Activated T-helper 1 cell treated with anti-CD3 and anti-CD28 coated beads, Interleukin-12 subunit alpha, Interleukin-12 subunit beta, Interleukin-2, Interleukin-4 antibody, amounts not matched to agents 30 ng/mL and 10 ng/mL and 1 ng/mL, durations not matched to agents 14 hours and 24 hours and 36 hours (primary cell): ENCODE results near the gene RGP1. TPM values are rescaled to one million over a fixed set of nuclear protein-coding genes. Genes with fewer than 3 reads are reported as not detected.

ENCODE experiments used
- DNase-seq: peaks from one replicate; pipeline ENCODE4 v3.0.0; 2021; ENCODE audit warnings: low spot score
- H3K27ac Mint-ChIP-seq: one replicate; pipeline ENCODE4 v1.8.0; 2021; ENCODE audit warnings: mild to moderate bottlenecking, mixed read lengths
- H3K27me3 Mint-ChIP-seq: one replicate; pipeline ENCODE4 v1.8.0; 2022; ENCODE audit warnings: mild to moderate bottlenecking, moderate library complexity, mixed read lengths; ENCODE audit not compliant: insufficient read depth
- H3K36me3 Mint-ChIP-seq: one replicate; pipeline ENCODE4 v1.8.0; 2021; ENCODE audit warnings: low read depth, mixed read lengths
- H3K4me1 Mint-ChIP-seq: one replicate; pipeline ENCODE4 v1.8.0; 2021; ENCODE audit warnings: low read depth, mixed read lengths
- H3K4me3 Mint-ChIP-seq: one replicate; pipeline ENCODE4 v1.8.0; 2021; ENCODE audit warnings: mild to moderate bottlenecking, moderate library complexity, mixed read lengths
- H3K9me3 Mint-ChIP-seq: one replicate; pipeline ENCODE4 v1.8.0; 2021; ENCODE audit warnings: mixed read lengths
- intact Hi-C: fragments of 100-400 bp; cut with micrococcal nuclease; formaldehyde crosslinking; loops from one replicate; pipeline ENCODE4 v1.15.1; 2024
- total RNA-seq: library from RNA; stranded (reverse); gene quantifications from 2 replicates; pipeline ENCODE4 v1.2.3, GENCODE V29; 2022

Gene RGP1
- total RNA-seq, 1 donor from 2014 or later = 18.9 TPM

GRCh38 chr9:35712762-35713400 is 36.2 kb upstream of the RGP1 start:
- no peaks in the 10 kb centered on the region for H3K9me3 Mint-ChIP-seq
- no peak for DNase-seq
- H3K36me3 Mint-ChIP-seq = peaks cover 75% of the 10 kb centered on the region
- peaks cover 5% of the 10 kb centered on the region for H3K4me1 Mint-ChIP-seq
- H3K4me3 Mint-ChIP-seq = no peak overlapping the region
- H3K27me3 Mint-ChIP-seq = no peaks in the 10 kb centered on the region
- H3K27ac Mint-ChIP-seq = no peak overlapping the region
- intact Hi-C loops = no loop called here

- H3K9me3 Mint-ChIP-seq = no peaks in the 10 kb centered on the region
- H3K4me3 Mint-ChIP-seq = no peak overlapping the region
- no peak overlapping the region for H3K27ac Mint-ChIP-seq
- H3K4me1 Mint-ChIP-seq = peaks cover 5% of the 10 kb centered on the region
- peaks cover 73% of the 10 kb centered on the region for H3K36me3 Mint-ChIP-seq
- no peak for DNase-seq
- H3K27me3 Mint-ChIP-seq = no peaks in the 10 kb centered on the region
- intact Hi-C loops = no loop called here
Measured at GRCh38 chr9:35713578-35713977, 35.5 kb upstream of the RGP1 start.

GRCh38 chr9:35714123-35714522 is 35.0 kb upstream of the RGP1 start:
- peaks cover 5% of the 10 kb centered on the region for H3K4me1 Mint-ChIP-seq
- no peak for DNase-seq
- no peak overlapping the region for H3K27ac Mint-ChIP-seq
- no peaks in the 10 kb centered on the region for H3K27me3 Mint-ChIP-seq
- H3K36me3 Mint-ChIP-seq = peaks cover 71% of the 10 kb centered on the region
- H3K9me3 Mint-ChIP-seq = no peaks in the 10 kb centered on the region
- H3K4me3 Mint-ChIP-seq = no peak overlapping the region
- intact Hi-C loops = no loop called here

GRCh38 chr9:35714579-35715252 is 34.4 kb upstream of the RGP1 start:
- no peaks in the 10 kb centered on the region for H3K9me3 Mint-ChIP-seq
- H3K4me3 Mint-ChIP-seq = no peak overlapping the region
- peaks cover 75% of the 10 kb centered on the region for H3K36me3 Mint-ChIP-seq
- intact Hi-C loops = no loop called here
- H3K4me1 Mint-ChIP-seq = peaks cover 5% of the 10 kb centered on the region
- no peak for DNase-seq
- H3K27ac Mint-ChIP-seq = no peak overlapping the region
- H3K27me3 Mint-ChIP-seq = no peaks in the 10 kb centered on the region

- Mint-ChIP-seq H3K27ac (no peak overlapping the region), H3K4me3 (no peak overlapping the region), H3K27me3 (no peaks in the 10 kb centered on the region), H3K4me1 (peaks cover 5% of the 10 kb centered on the region), H3K9me3 (no peaks in the 10 kb centered on the region), H3K36me3 (peaks cover 70% of the 10 kb centered on the region)
- intact Hi-C loops = no loop called here
- DNase-seq = no peak
Measured at GRCh38 chr9:35716230-35716629, 32.9 kb upstream of the RGP1 start.

DNA sequence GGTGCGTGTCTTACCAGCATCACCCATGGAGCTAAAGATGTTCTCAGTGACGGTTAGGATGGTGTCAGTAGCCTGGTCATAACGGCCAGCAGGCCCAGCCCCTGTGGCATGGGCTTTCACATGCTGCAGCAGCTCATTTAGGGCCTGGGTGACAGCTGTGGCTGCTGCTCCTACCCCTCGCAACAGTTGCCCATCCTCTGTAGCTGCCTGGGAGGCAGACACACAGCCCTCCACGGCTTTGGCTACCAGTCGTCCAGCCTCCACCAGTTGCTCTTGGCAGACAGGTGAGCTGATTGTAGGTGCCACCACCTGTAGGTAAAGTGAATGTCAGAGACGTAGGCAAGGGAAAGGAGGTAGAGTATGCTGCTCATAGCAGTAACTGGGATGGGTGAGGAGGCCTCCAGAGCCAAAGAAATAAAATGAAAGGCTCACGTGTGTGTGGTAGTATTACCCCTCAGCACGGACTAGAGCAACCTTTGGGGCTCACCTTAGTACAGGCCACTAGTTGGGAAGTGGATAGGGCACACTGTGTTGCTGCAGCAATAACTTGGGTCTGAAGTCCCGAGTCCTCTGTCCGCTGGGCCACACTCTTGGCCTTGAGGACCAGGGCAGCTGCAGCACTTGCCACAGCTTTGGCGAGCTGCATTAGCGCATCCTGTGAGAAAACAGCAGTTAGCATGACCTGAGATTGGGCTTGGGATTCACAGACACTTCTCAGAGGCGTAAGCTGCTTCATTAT is 31.8 kb upstream of the RGP1 start:
- H3K4me3 Mint-ChIP-seq = no peak overlapping the region
- intact Hi-C loops = no loop called here
- H3K27ac Mint-ChIP-seq = no peak overlapping the region
- no peaks in the 10 kb centered on the region for H3K4me1 Mint-ChIP-seq
- no peaks in the 10 kb centered on the region for H3K9me3 Mint-ChIP-seq
- H3K27me3 Mint-ChIP-seq = no peaks in the 10 kb centered on the region
- peaks cover 73% of the 10 kb centered on the region for H3K36me3 Mint-ChIP-seq
- DNase-seq = no peak

DNA sequence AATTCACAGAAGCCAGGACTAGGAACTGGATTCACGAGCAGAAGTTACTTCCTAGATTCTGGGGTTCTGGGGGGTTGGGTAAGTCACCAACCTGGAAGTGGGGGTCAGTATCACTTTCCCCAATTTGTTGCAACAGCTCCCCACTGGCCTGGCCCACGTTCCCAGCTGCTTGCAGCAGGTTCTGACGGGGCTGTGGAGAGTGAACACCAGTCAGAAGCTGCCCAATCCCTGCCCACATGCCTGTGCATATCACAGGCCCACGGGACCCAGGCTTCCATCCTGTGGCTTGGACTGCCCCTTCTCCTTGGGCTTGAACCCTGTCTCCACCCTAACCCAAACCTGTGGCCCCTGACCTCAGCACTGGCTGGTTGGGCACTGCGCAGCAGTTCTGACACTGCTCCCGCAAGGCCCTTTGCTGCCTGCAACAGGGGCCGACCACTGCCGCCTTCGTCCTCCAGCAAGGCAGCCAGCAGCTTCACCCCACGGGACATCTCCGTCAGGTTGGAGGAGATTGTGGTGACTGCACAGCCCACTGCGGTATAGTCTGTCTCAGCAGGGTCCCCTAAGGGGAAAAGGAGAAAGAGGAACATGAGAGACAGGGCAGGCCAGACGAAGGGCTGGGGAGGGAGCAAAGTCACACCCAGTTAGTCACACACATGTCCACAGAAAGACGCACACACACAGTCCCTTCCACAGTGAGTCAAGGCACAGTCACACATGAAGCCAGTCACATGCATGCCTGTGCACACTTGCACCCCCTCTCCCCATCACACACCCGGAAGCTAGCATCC is 30.2 kb upstream of the RGP1 start:
- no peaks in the 10 kb centered on the region for H3K27me3 Mint-ChIP-seq
- DNase-seq = no peak
- H3K4me1 Mint-ChIP-seq = no peaks in the 10 kb centered on the region
- peaks cover 66% of the 10 kb centered on the region for H3K36me3 Mint-ChIP-seq
- intact Hi-C loops = no loop called here
- no peak overlapping the region for H3K27ac Mint-ChIP-seq
- no peaks in the 10 kb centered on the region for H3K9me3 Mint-ChIP-seq
- H3K4me3 Mint-ChIP-seq = no peak overlapping the region

DNA sequence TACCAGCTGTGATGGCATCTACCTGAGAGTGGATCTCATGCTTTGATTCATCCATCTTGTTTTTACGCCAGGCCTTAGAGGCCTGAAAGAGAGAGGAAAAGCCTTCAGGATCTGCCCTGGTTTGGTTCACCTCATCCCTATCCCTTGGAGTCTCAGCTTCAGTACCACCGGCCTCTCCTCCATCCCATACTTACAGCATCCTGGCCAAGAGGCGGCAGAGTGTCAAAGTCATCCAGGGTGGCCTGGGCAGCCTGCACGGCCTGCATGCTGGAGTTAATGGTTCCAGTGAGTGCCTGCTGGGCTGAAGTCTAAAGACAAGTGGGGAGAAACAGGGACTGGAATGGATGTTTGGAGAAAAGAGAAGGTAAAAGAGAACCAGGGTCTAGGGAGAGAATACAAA is 29.5 kb upstream of the RGP1 start:
- DNase-seq = no peak
- Mint-ChIP-seq H3K9me3 (no peaks in the 10 kb centered on the region), H3K4me3 (no peak overlapping the region), H3K36me3 (peaks cover 66% of the 10 kb centered on the region), H3K4me1 (no peaks in the 10 kb centered on the region), H3K27ac (no peak overlapping the region), H3K27me3 (no peaks in the 10 kb centered on the region)
- intact Hi-C loops = no loop called here

- no peak overlapping the region for H3K4me3 Mint-ChIP-seq
- no peaks in the 10 kb centered on the region for H3K9me3 Mint-ChIP-seq
- no peak overlapping the region for H3K27ac Mint-ChIP-seq
- no peaks in the 10 kb centered on the region for H3K27me3 Mint-ChIP-seq
- no peak for DNase-seq
- peaks cover 51% of the 10 kb centered on the region for H3K36me3 Mint-ChIP-seq
- H3K4me1 Mint-ChIP-seq = no peaks in the 10 kb centered on the region
- intact Hi-C loops = no loop called here
Measured at GRCh38 chr9:35723426-35723825, 25.7 kb upstream of the RGP1 start.

- Mint-ChIP-seq H3K4me3 (no peak overlapping the region), H3K9me3 (no peaks in the 10 kb centered on the region), H3K4me1 (no peaks in the 10 kb centered on the region), H3K27me3 (no peaks in the 10 kb centered on the region), H3K27ac (no peak overlapping the region), H3K36me3 (peaks cover 50% of the 10 kb centered on the region)
- intact Hi-C loops = no loop called here
- DNase-seq = no peak
Measured at GRCh38 chr9:35723908-35724307, 25.2 kb upstream of the RGP1 start.

DNA sequence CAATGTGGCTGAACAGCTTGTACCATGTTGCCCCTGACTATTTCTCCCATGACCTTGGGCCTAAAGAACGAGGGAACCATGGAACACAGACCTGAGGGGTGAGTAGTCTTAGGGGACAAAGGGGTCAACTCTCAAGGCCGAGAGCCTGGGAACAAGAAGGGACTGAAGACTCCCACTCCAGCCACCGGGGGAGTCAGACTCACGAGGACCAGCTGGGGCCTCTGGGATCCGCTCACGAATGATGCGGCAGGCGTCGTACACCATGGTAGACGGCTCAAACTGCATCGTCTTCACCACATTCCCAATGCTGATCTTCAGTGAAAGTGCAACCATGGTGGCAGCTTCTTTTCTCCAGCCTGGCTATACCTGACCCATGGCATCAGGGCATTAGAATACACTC is 23.7 kb upstream of the RGP1 start:
- Mint-ChIP-seq H3K36me3 (peaks cover 45% of the 10 kb centered on the region), H3K4me1 (no peaks in the 10 kb centered on the region), H3K27me3 (no peaks in the 10 kb centered on the region), H3K9me3 (no peaks in the 10 kb centered on the region), H3K4me3 (no peak overlapping the region), H3K27ac (no peak overlapping the region)
- no peak for DNase-seq
- intact Hi-C loops = no loop called here

DNA sequence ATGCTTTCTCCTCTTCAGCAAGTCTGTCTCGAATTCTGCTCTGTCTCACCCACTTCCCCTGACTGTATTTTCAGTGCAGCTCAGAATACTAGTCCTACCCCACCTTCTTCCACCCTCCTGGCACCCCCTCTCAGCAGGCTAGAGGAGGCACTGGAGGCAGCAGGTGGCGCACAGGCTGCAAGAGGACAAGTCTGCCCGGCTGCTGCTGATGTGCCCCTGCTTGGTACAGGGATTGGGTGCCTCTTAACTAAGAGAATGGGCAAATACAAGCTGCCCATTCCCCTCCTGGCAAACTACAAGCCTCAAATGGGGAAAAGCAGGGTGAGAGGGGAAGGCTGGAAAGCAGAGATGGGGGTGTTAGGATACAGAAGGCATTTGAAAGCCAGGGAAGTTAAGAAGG is 22.2 kb upstream of the RGP1 start:
- Mint-ChIP-seq H3K9me3 (no peaks in the 10 kb centered on the region), H3K4me1 (no peaks in the 10 kb centered on the region), H3K36me3 (peaks cover 38% of the 10 kb centered on the region), H3K4me3 (peak overlapping the region; percentile 77), H3K27me3 (no peaks in the 10 kb centered on the region), H3K27ac (no peak overlapping the region)
- intact Hi-C loops = no loop called here
- DNase-seq = no peak

DNA sequence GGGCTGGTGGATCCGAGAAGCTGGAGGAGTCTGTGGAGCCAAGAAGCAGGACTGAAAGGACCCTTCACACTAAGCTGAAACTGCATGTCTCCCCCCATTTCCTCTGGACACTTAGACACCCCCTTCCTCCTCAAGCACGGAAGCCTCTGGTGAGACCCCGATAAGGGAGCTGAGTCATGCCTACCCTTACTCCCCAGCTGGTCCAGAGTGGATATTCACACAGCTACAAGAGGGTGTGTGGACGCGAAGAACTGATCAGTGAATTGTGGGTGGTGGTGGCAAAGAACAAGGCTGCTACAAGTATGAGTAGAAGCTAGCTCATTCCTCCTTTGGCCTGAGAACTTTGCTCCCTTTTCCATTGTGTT is 21.4 kb upstream of the RGP1 start:
- Mint-ChIP-seq H3K36me3 (peaks cover 32% of the 10 kb centered on the region), H3K27ac (no peak overlapping the region), H3K9me3 (no peaks in the 10 kb centered on the region), H3K27me3 (no peaks in the 10 kb centered on the region), H3K4me3 (no peak overlapping the region), H3K4me1 (peaks cover under 1% of the 10 kb centered on the region)
- DNase-seq = no peak
- intact Hi-C loops = loop anchor here (2.0 kb wide), 3 partner anchors 31 to 109 kb away; partner anchors contain the start of genes CD72 and TPM2
